ENCODE measurements around the gene TOR2A.

The TOR2A gene

GRCh38 chr9:127698985-127699670, 36.0 kb downstream of the TOR2A start:
- DNase-seq (ENCODE audit: low read depth): peak; percentile 93
- peak overlapping the region; percentile 44 for H3K4me3 ChIP-seq (ENCODE audit: low read depth, low read length)
- TF ChIP-seq CTCF (IDR thresholded peaks at IDR 0.05; ENCODE audit: insufficient read depth, low read depth, low read length, missing control alignments): no peak

GRCh38 chr9:127698386-127698785, 36.7 kb downstream of the TOR2A start:
- DNase-seq (ENCODE audit: low read depth): no peak
- no peak for TF ChIP-seq CTCF (IDR thresholded peaks at IDR 0.05; ENCODE audit: insufficient read depth, low read depth, low read length, missing control alignments)
- no peak overlapping the region for H3K4me3 ChIP-seq (ENCODE audit: low read depth, low read length)

- no peak for DNase-seq (ENCODE audit: low read depth)
- H3K4me3 ChIP-seq (ENCODE audit: low read depth, low read length): no peak overlapping the region
- no peak for TF ChIP-seq CTCF (IDR thresholded peaks at IDR 0.05; ENCODE audit: insufficient read depth, low read depth, low read length, missing control alignments)
Measured at GRCh38 chr9:127697575-127697974, 37.5 kb downstream of the TOR2A start.

- TF ChIP-seq CTCF (IDR thresholded peaks at IDR 0.05; ENCODE audit: insufficient read depth, low read depth, low read length, missing control alignments): no peak
- no peak overlapping the region for H3K4me3 ChIP-seq (ENCODE audit: low read depth, low read length)
- DNase-seq (ENCODE audit: low read depth): no peak
Measured at GRCh38 chr9:127694890-127695720, 40.0 kb downstream of the TOR2A start.

GRCh38 chr9:127693697-127694096, 41.4 kb downstream of the TOR2A start:
- DNase-seq (ENCODE audit: low read depth): no peak
- no peak for TF ChIP-seq CTCF (IDR thresholded peaks at IDR 0.05; ENCODE audit: insufficient read depth, low read depth, low read length, missing control alignments)
- H3K4me3 ChIP-seq (ENCODE audit: low read depth, low read length): no peak overlapping the region

GRCh38 chr9:127693143-127693542, 42.0 kb downstream of the TOR2A start:
- no peak overlapping the region for H3K4me3 ChIP-seq (ENCODE audit: low read depth, low read length)
- no peak for TF ChIP-seq CTCF (IDR thresholded peaks at IDR 0.05; ENCODE audit: insufficient read depth, low read depth, low read length, missing control alignments)
- no peak for DNase-seq (ENCODE audit: low read depth)
